Natural killer cell (primary cell): ENCODE measurements around the gene GYG1. TPM values are rescaled to one million over a fixed set of nuclear protein-coding genes. Genes with fewer than 3 reads are reported as not detected.

Experiments used
- ATAC-seq, 3 donors: fragments of 150-1000 bp in 2 of 3; fragments of 200-7000 bp in 1 of 3; cut with Tn5 transposase; 1 replicate in 1 of 3; 2 replicates in 2 of 3; pipeline ENCODE4 v1.10.0; 2021; ENCODE audit warnings: mild to moderate bottlenecking in 2 of 3, moderate library complexity in 2 of 3
- DNase-seq, 2 donors: peaks; one replicate each; pipeline versions ENCODE4 v3.0.0 to v3.0.0-alpha.2; 2013 to 2021; ENCODE audit warnings: mixed read lengths in 1 of 2
- H3K27ac ChIP-seq: one replicate; pipeline ENCODE4 v1.5.1; 2013; ENCODE audit warnings: mild to moderate bottlenecking, low read length
- H3K27me3 ChIP-seq: one replicate; pipeline ENCODE4 v1.6.1; 2013; ENCODE audit warnings: low read length; ENCODE audit not compliant: control insufficient read depth, insufficient read depth
- H3K36me3 ChIP-seq: one replicate; pipeline ENCODE4 v1.6.1; 2013; ENCODE audit warnings: low read length; ENCODE audit not compliant: control insufficient read depth, insufficient read depth
- H3K4me1 ChIP-seq: one replicate; pipeline ENCODE4 v1.6.1; 2013; ENCODE audit warnings: low read length; ENCODE audit not compliant: control insufficient read depth, insufficient read depth
- H3K4me3 ChIP-seq: one replicate; pipeline ENCODE4 v1.5.1; 2013; ENCODE audit warnings: low read length
- H3K9me3 ChIP-seq: one replicate; pipeline ENCODE4 v1.6.1; 2013; ENCODE audit warnings: low read length; ENCODE audit not compliant: control insufficient read depth, insufficient read depth
- H3K27ac Mint-ChIP-seq, 2 donors: one replicate each; pipeline ENCODE4 v1.8.0; 2022; ENCODE audit warnings: mild to moderate bottlenecking in 2 of 2, mixed read lengths in 2 of 2, moderate library complexity in 1 of 2
- H3K27me3 Mint-ChIP-seq, 2 donors: one replicate each; pipeline ENCODE4 v1.8.0; 2022; ENCODE audit warnings: low read depth in 2 of 2, mixed read lengths in 2 of 2
- H3K36me3 Mint-ChIP-seq: one replicate; pipeline ENCODE4 v1.8.0; 2022; ENCODE audit warnings: mixed read lengths
- H3K4me1 Mint-ChIP-seq, 2 donors: one replicate each; pipeline ENCODE4 v1.8.0; 2022; ENCODE audit warnings: mixed read lengths in 2 of 2
- H3K4me3 Mint-ChIP-seq: one replicate; pipeline ENCODE4 v1.8.0; 2022; ENCODE audit warnings: mild to moderate bottlenecking, moderate library complexity, mixed read lengths
- H3K9me3 Mint-ChIP-seq, 2 donors: one replicate each; pipeline ENCODE4 v1.8.0; 2022; ENCODE audit warnings: mixed read lengths in 2 of 2
- CTCF ChIP-seq: fragments of 200-600 bp; IDR thresholded peaks from one replicate; pipeline ENCODE4 v1.8.0; 2022; ENCODE audit warnings: antibody characterized with exemption
- WGBS: methylation state at CpG from one replicate; pipeline ENCODE4 v1.1.7; 2013; ENCODE audit warnings: missing lambda C conversion rate; ENCODE audit not compliant: insufficient coverage; 5-methylcytosine and 5-hydroxymethylcytosine counted together
- intact Hi-C: fragments of 100-400 bp; cut with micrococcal nuclease; formaldehyde crosslinking; loops from one replicate; pipeline ENCODE4 v1.14.2; 2022
- total RNA-seq, 4 donors: library from RNA; stranded (reverse); fragments of 120-200 nt in 1 of 4; gene quantifications; one replicate each; pipeline versions ENCODE4 v1.2.3 to v1.2.4, GENCODE V29; 2013 to 2022

GYG1 gene
- total RNA-seq, 3 donors from 2014 or later (not counting 1 experiment from before 2014, with no cell fraction given): 46.6 to 56.5 (median 49.6) TPM

- Histone ChIP-seq H3K9me3 (no peaks in the 10 kb centered on the region), H3K4me3 (no peak overlapping the region), H3K4me1 (no peaks in the 10 kb centered on the region), H3K27me3 (no peaks in the 10 kb centered on the region), H3K36me3 (no peaks in the 10 kb centered on the region), H3K27ac (no peak overlapping the region)
- no peak for ATAC-seq
- Mint-ChIP-seq H3K4me3 (no peak overlapping the region), H3K36me3 (no peaks in the 10 kb centered on the region), H3K9me3 (no peaks in the 10 kb centered on the region), H3K27me3 (peaks cover 6 to 16% of the 10 kb centered on the region in 2 donors), H3K27ac (no peak overlapping the region), H3K4me1 (peaks cover 6% of the 10 kb centered on the region in 2 donors)
- DNase-seq: peak in 1 of 2 donors; percentile 18
- 45% methylated on average over 2 of the region's 2 CpGs for WGBS
- intact Hi-C loops: no loop called here
- no peak for TF ChIP-seq CTCF
Measured at GRCh38 chr3:148957586-148957985, 33.8 kb upstream of the GYG1 start.

- no peaks in the 10 kb centered on the region for H3K9me3 ChIP-seq
- Mint-ChIP-seq H3K27ac (no peak overlapping the region), H3K27me3 (peaks cover 6 to 16% of the 10 kb centered on the region in 2 donors), H3K9me3 (no peaks in the 10 kb centered on the region), H3K4me3 (no peak overlapping the region), H3K4me1 (peaks cover 6% of the 10 kb centered on the region in 2 donors), H3K36me3 (no peaks in the 10 kb centered on the region)
- TF ChIP-seq CTCF: no peak
- WGBS: no CpG with 5 or more reads among the region's 1 CpG
- no peak overlapping the region for H3K4me3 ChIP-seq
- ATAC-seq (no peak), DNase-seq (no peak)
- intact Hi-C loops: no loop called here
- no peaks in the 10 kb centered on the region for H3K27me3 ChIP-seq
- no peak overlapping the region for H3K27ac ChIP-seq
- no peaks in the 10 kb centered on the region for H3K4me1 ChIP-seq
- no peaks in the 10 kb centered on the region for H3K36me3 ChIP-seq
Measured at GRCh38 chr3:148958696-148959095, 32.6 kb upstream of the GYG1 start.

GRCh38 chr3:148962513-148962912 lies 28.8 kb upstream of the GYG1 start:
- no peak for TF ChIP-seq CTCF
- 70% methylated on average over 1 of the region's 1 CpG for WGBS

GRCh38 chr3:148964809-148965208 lies 26.5 kb upstream of the GYG1 start:
- WGBS: 96% methylated on average over 3 of the region's 3 CpGs
- Mint-ChIP-seq H3K4me1 (no peaks in the 10 kb centered on the region), H3K27ac (no peak overlapping the region), H3K36me3 (no peaks in the 10 kb centered on the region), H3K9me3 (no peaks in the 10 kb centered on the region), H3K27me3 (peaks cover 6 to 16% of the 10 kb centered on the region in 2 donors), H3K4me3 (no peak overlapping the region)
- Histone ChIP-seq H3K4me1 (no peaks in the 10 kb centered on the region), H3K4me3 (no peak overlapping the region), H3K9me3 (no peaks in the 10 kb centered on the region), H3K36me3 (no peaks in the 10 kb centered on the region), H3K27me3 (no peaks in the 10 kb centered on the region), H3K27ac (no peak overlapping the region)
- DNase-seq: no peak
- no peak for TF ChIP-seq CTCF
- intact Hi-C loops: no loop called here
- ATAC-seq: no peak

More at GRCh38 chr3:148962513-148962912, 28.8 kb upstream of the GYG1 start:
- no peaks in the 10 kb centered on the region for H3K36me3 Mint-ChIP-seq
- H3K4me1 ChIP-seq: no peaks in the 10 kb centered on the region
- no peaks in the 10 kb centered on the region for H3K36me3 ChIP-seq
- ATAC-seq: no peak
- H3K27ac ChIP-seq: no peak overlapping the region
- no peaks in the 10 kb centered on the region for H3K9me3 ChIP-seq
- peaks cover 6 to 16% of the 10 kb centered on the region in 2 donors for H3K27me3 Mint-ChIP-seq
- H3K4me3 Mint-ChIP-seq: no peak overlapping the region
- H3K27me3 ChIP-seq: no peaks in the 10 kb centered on the region
- peaks cover 2 to 3% of the 10 kb centered on the region in 2 donors for H3K4me1 Mint-ChIP-seq
- intact Hi-C loops: no loop called here
- no peaks in the 10 kb centered on the region for H3K9me3 Mint-ChIP-seq
- H3K27ac Mint-ChIP-seq: no peak overlapping the region
- H3K4me3 ChIP-seq: no peak overlapping the region
- peak in 1 of 2 donors; percentile 7 for DNase-seq
